CD4-positive, alpha-beta memory T cell (primary cell): ENCODE results near the gene MCF2L. TPM values are rescaled to one million over a fixed set of nuclear protein-coding genes. Genes with fewer than 3 reads are reported as not detected.

Experiments used
- CTCF ChIA-PET: fragments of 350-600 bp; sonication (Branson Sonifier 250); formaldehyde crosslinking; loops from one replicate; lab custom pipeline; 2021; ENCODE audit warnings: inconsistent platforms; ENCODE audit not compliant: partially characterized antibody; lab: Charles Lee
- POLR2A ChIA-PET: fragments of 350-600 bp; sonication (Branson Sonifier 250); formaldehyde crosslinking; loops from one replicate; lab custom pipeline; 2021; ENCODE audit not compliant: partially characterized antibody; lab: Charles Lee
- DNase-seq, 5 donors: peaks; one replicate each; pipeline versions ENCODE4 v3.0.0 to v3.0.0-alpha.2; 2020 to 2022; ENCODE audit warnings: mixed read lengths in 1 of 5
- H3K27ac ChIP-seq: one replicate; pipeline ENCODE4 v1.7.0; 2013; ENCODE audit warnings: low read depth, low read length
- H3K27me3 ChIP-seq: 2 replicates; pipeline ENCODE4 v1.7.0; 2013; ENCODE audit warnings: mild to moderate bottlenecking, low read length, moderate library complexity; ENCODE audit not compliant: insufficient read depth
- H3K36me3 ChIP-seq: 2 replicates; pipeline ENCODE4 v1.7.0; 2013; ENCODE audit warnings: mild to moderate bottlenecking, low read length, moderate library complexity; ENCODE audit not compliant: insufficient read depth
- H3K4me1 ChIP-seq: 2 replicates; pipeline ENCODE4 v1.7.0; 2013; ENCODE audit warnings: mild to moderate bottlenecking, low read length, moderate library complexity; ENCODE audit not compliant: insufficient read depth
- H3K4me3 ChIP-seq, 2 donors: one replicate each; pipeline ENCODE4 v1.7.0; 2013; ENCODE audit warnings: low read length in 2 of 2, mild to moderate bottlenecking in 1 of 2
- H3K9me3 ChIP-seq, 2 donors: one replicate each; pipeline ENCODE4 v1.7.0; 2013; ENCODE audit warnings: low read length in 2 of 2, control low read depth in 1 of 2; ENCODE audit not compliant: control insufficient read depth in 1 of 2
- H3K27ac Mint-ChIP-seq, 7 donors: one replicate each; pipeline ENCODE4 v1.8.0; 2020 to 2021; ENCODE audit warnings: mixed read lengths in 7 of 7, mild to moderate bottlenecking in 6 of 7, inconsistent platforms in 3 of 7, moderate library complexity in 3 of 7
- H3K27me3 Mint-ChIP-seq, 2 donors: one replicate each; pipeline ENCODE4 v1.8.0; 2020 to 2021; ENCODE audit warnings: mixed read lengths in 2 of 2
- H3K36me3 Mint-ChIP-seq, 2 donors: one replicate each; pipeline ENCODE4 v1.8.0; 2020 to 2021; ENCODE audit warnings: mixed read lengths in 2 of 2, inconsistent platforms in 1 of 2, mild to moderate bottlenecking in 1 of 2
- H3K4me1 Mint-ChIP-seq, 4 donors: one replicate each; pipeline ENCODE4 v1.8.0; 2020 to 2021; ENCODE audit warnings: mixed read lengths in 4 of 4, mild to moderate bottlenecking in 1 of 4
- H3K4me3 Mint-ChIP-seq, 8 donors: one replicate each; pipeline ENCODE4 v1.8.0; 2020 to 2021; ENCODE audit warnings: mixed read lengths in 8 of 8, mild to moderate bottlenecking in 7 of 8, moderate library complexity in 6 of 8, inconsistent platforms in 3 of 8
- H3K9me3 Mint-ChIP-seq, 8 donors: one replicate each; pipeline ENCODE4 v1.8.0; 2020 to 2021; ENCODE audit warnings: mixed read lengths in 8 of 8, mild to moderate bottlenecking in 5 of 8, inconsistent platforms in 3 of 8, moderate library complexity in 1 of 8
- intact Hi-C: fragments of 100-400 bp; cut with micrococcal nuclease; formaldehyde crosslinking; loops from one replicate; pipeline ENCODE4 v1.15.1; 2023
- polyA plus RNA-seq, 2 donors: library from polyadenylated mRNA; unstranded; fragments of 300-500 nt; fragmentation: Illumina TruSeq; gene quantifications; one replicate each; pipeline ENCODE4 v1.2.3, GENCODE V29; 2021
- total RNA-seq, 2 experiments: library from RNA; stranded (reverse); gene quantifications; one replicate each; pipeline ENCODE4 v1.2.3, GENCODE V29; 2021

The MCF2L gene
- total and polyA plus RNA-seq, 4 experiments from 2014 or later, result 0.15 to 18.9 (median 10.4) TPM

- intact Hi-C loops, result no loop called here
- Mint-ChIP-seq H3K27me3 (peaks cover 3 to 13% of the 10 kb centered on the region in 2 donors), H3K9me3 (no peaks in the 10 kb centered on the region), H3K27ac (peak within 1 kb of the TSS in 2 of 7 donors; percentile 41 to 63), H3K4me1 (peaks cover 0 to 4% (median 0%) of the 10 kb centered on the region in 4 donors), H3K4me3 (no peak within 1 kb of the TSS), H3K36me3 (no peaks in the 10 kb centered on the region)
- DNase-seq, result no peak
- H3K27ac ChIP-seq, result no peak within 1 kb of the TSS
- H3K27me3 ChIP-seq, result no peaks in the 10 kb centered on the region
- H3K9me3 ChIP-seq, result no peaks in the 10 kb centered on the region
- no peaks in the 10 kb centered on the region for H3K36me3 ChIP-seq
- CTCF ChIA-PET, result no interaction called here
- POLR2A ChIA-PET, result no interaction called here
- H3K4me3 ChIP-seq, result no peak within 1 kb of the TSS
- no peaks in the 10 kb centered on the region for H3K4me1 ChIP-seq
These were observed 153.7 kb downstream of the MCF2L start, which contains the start of gene F10 for GRCh38 chr13:113122550-113123225. TSS of gene F10 (plus strand) at chr13:113122799. CDS start at chr13:113122856, 57 bp downstream.

GRCh38 chr13:113123226-113124201 lies 154.5 kb downstream of the MCF2L start:
- Mint-ChIP-seq H3K27ac (peak overlapping the region in 1 of 7 donors; percentile 63), H3K4me3 (no peak overlapping the region), H3K9me3 (no peaks in the 10 kb centered on the region), H3K4me1 (peaks cover 0 to 4% (median 0%) of the 10 kb centered on the region in 4 donors), H3K27me3 (peaks cover 4 to 15% of the 10 kb centered on the region in 2 donors), H3K36me3 (no peaks in the 10 kb centered on the region)
- CTCF ChIA-PET, result no interaction called here
- Histone ChIP-seq H3K4me1 (no peaks in the 10 kb centered on the region), H3K27ac (no peak overlapping the region), H3K4me3 (no peak overlapping the region), H3K36me3 (no peaks in the 10 kb centered on the region), H3K9me3 (no peaks in the 10 kb centered on the region), H3K27me3 (no peaks in the 10 kb centered on the region)
- intact Hi-C loops, result no loop called here
- no peak for DNase-seq
- POLR2A ChIA-PET, result no interaction called here

GRCh38 chr13:113124211-113124970 lies 155.4 kb downstream of the MCF2L start:
- Mint-ChIP-seq H3K4me1 (peaks cover 0 to 5% (median 1%) of the 10 kb centered on the region in 4 donors), H3K27ac (no peak overlapping the region)
- no peak for DNase-seq

GRCh38 chr13:113125506-113126264 lies 156.7 kb downstream of the MCF2L start:
- no peaks in the 10 kb centered on the region for H3K4me1 ChIP-seq
- no peak overlapping the region for H3K4me3 Mint-ChIP-seq
- peaks cover 2 to 20% of the 10 kb centered on the region in 2 donors for H3K27me3 Mint-ChIP-seq
- H3K4me1 Mint-ChIP-seq, result peaks cover 0 to 5% (median 0%) of the 10 kb centered on the region in 4 donors
- no peak overlapping the region for H3K27ac ChIP-seq
- H3K9me3 Mint-ChIP-seq, result no peaks in the 10 kb centered on the region
- H3K27me3 ChIP-seq, result peaks cover 5% of the 10 kb centered on the region
- no peak overlapping the region for H3K27ac Mint-ChIP-seq
- no peaks in the 10 kb centered on the region for H3K9me3 ChIP-seq
- no peaks in the 10 kb centered on the region for H3K36me3 Mint-ChIP-seq
- intact Hi-C loops, result no loop called here
- DNase-seq, result no peak
- CTCF ChIA-PET, result no interaction called here
- POLR2A ChIA-PET, result no interaction called here
- no peaks in the 10 kb centered on the region for H3K36me3 ChIP-seq
- no peak overlapping the region for H3K4me3 ChIP-seq

More at GRCh38 chr13:113124211-113124970, 155.4 kb downstream of the MCF2L start:
- H3K4me3 Mint-ChIP-seq, result no peak overlapping the region
- no peaks in the 10 kb centered on the region for H3K36me3 ChIP-seq
- CTCF ChIA-PET, result no interaction called here
- H3K27ac ChIP-seq, result no peak overlapping the region
- no peak overlapping the region for H3K4me3 ChIP-seq
- POLR2A ChIA-PET, result no interaction called here
- intact Hi-C loops, result no loop called here
- peaks cover 4 to 22% of the 10 kb centered on the region in 2 donors for H3K27me3 Mint-ChIP-seq
- peaks cover 5% of the 10 kb centered on the region for H3K27me3 ChIP-seq
- no peaks in the 10 kb centered on the region for H3K4me1 ChIP-seq
- no peaks in the 10 kb centered on the region for H3K9me3 Mint-ChIP-seq
- no peaks in the 10 kb centered on the region for H3K36me3 Mint-ChIP-seq
- H3K9me3 ChIP-seq, result no peaks in the 10 kb centered on the region

GRCh38 chr13:113126265-113127150 lies 157.5 kb downstream of the MCF2L start:
- CTCF ChIA-PET, result no interaction called here
- H3K4me1 Mint-ChIP-seq, result peaks cover 0 to 5% (median 0%) of the 10 kb centered on the region in 4 donors

GRCh38 chr13:113129480-113129879 lies 160.5 kb downstream of the MCF2L start:
- no peak for DNase-seq
- ChIA-PET POLR2A (no interaction called here), CTCF (no interaction called here)
- Mint-ChIP-seq H3K4me3 (peak overlapping the region in 2 of 8 donors; percentile 13 to 39), H3K4me1 (peaks cover 0 to 5% (median 0%) of the 10 kb centered on the region in 4 donors), H3K9me3 (peaks cover 0 to 1% (median 0%) of the 10 kb centered on the region in 8 donors), H3K27me3 (peaks cover 2 to 20% of the 10 kb centered on the region in 2 donors), H3K36me3 (no peaks in the 10 kb centered on the region), H3K27ac (no peak overlapping the region)
- Histone ChIP-seq H3K9me3 (no peaks in the 10 kb centered on the region), H3K4me3 (no peak overlapping the region), H3K27me3 (peaks cover 5% of the 10 kb centered on the region), H3K36me3 (no peaks in the 10 kb centered on the region), H3K4me1 (no peaks in the 10 kb centered on the region), H3K27ac (no peak overlapping the region)
- intact Hi-C loops, result no loop called here

More at GRCh38 chr13:113126265-113127150, 157.5 kb downstream of the MCF2L start:
- Histone ChIP-seq H3K27ac (no peak overlapping the region), H3K27me3 (peaks cover 5% of the 10 kb centered on the region), H3K4me1 (no peaks in the 10 kb centered on the region), H3K9me3 (no peaks in the 10 kb centered on the region), H3K36me3 (no peaks in the 10 kb centered on the region), H3K4me3 (no peak overlapping the region)
- H3K27ac Mint-ChIP-seq, result peak overlapping the region in 1 of 7 donors; percentile 32
- no peaks in the 10 kb centered on the region for H3K36me3 Mint-ChIP-seq
- no peaks in the 10 kb centered on the region for H3K9me3 Mint-ChIP-seq
- intact Hi-C loops, result no loop called here
- POLR2A ChIA-PET, result no interaction called here
- no peak for DNase-seq
- H3K4me3 Mint-ChIP-seq, result no peak overlapping the region
- peaks cover 2 to 20% of the 10 kb centered on the region in 2 donors for H3K27me3 Mint-ChIP-seq
